Activated T-cell treated with anti-CD3 and anti-CD28 coated beads, Interleukin-2, amount 50 U/mL, for 1 hour (primary cell): ENCODE results near the gene SNX1.

Experiments used
- DNase-seq: peaks from one replicate; pipeline ENCODE4 v3.0.0-alpha.2; 2020

Gene SNX1

DNA sequence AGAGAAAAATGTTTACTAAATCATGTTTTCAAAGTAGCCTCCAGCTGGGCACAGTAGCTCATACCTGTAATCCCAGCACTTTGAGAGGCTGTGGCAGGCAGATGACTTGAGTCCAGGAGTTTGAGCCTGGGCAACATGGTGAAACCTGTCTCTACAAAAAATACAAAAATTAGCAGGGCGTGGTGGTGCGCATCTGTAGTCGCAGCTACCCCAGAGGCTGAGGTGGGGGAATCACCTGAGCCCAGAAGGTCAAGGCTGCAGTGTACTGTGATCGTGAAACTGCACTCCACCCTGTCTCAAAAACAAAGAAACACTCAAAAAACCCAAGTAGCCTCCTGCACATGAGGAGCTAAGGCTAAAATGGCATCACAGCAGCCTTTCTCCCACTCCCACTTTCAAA lies 68.7 kb downstream of the SNX1 start:
- no peak for DNase-seq

DNA sequence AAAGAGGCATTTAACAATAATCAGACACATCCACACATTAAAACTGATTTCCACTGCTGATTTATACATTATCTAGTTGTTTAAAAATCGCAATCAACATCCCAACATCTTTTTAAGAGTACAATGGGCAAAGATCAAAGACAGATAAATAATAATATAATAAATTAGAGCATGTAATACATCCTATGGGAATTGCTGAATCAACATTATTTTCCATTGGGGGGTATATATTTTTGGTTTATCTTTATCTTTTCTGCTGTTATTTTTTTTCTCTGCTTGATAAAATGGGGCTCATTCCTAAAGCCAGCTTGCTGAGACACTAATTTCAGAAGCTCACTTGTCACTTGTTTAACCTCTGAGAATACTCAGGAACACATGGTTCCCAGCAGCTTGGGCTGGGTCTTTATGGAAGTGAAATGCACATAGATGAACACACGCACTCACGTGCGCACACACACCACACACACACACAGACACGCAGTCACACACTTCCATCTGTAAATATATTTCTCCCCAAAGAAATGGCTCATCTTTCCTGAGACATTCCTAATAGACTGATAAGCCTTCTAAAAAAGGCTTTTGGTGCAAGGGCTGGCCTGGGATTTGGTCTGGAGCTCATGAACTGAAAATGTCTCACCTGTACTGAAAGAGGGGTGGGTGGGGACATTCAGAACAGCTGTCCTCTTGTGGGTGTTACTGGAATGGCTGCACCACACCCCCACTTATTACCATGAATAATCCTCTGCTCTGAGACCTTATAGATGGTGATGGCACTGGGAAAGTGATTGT lies 70.5 kb downstream of the SNX1 start:
- no peak for DNase-seq

DNA sequence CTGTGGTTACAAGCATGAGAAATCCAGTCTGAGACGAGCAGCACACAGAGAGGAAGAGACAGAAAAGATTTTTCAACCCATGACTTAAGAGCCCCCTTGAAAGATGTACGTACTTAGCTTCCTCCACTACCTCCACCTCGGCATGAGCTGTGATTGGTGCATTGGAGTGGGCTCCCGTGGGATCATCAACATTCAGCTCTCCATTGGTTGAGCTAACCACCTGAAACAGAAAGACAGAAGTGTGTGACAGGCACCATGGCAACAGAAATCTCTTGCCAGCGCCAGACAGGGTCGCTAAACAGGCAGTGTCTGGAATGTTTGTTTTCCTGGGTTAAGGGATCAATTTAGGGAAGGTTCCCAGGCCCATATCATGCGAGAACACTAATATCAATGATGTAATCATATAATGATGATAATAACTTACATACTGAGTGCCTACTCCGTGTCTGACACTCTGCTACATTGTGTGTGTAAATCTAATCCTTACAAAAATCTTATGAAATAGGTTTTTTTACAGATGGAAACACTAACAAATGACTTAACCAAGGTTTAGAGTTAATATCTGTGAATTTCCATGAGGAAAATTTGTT lies 84.5 kb downstream of the SNX1 start:
- no peak for DNase-seq

DNA sequence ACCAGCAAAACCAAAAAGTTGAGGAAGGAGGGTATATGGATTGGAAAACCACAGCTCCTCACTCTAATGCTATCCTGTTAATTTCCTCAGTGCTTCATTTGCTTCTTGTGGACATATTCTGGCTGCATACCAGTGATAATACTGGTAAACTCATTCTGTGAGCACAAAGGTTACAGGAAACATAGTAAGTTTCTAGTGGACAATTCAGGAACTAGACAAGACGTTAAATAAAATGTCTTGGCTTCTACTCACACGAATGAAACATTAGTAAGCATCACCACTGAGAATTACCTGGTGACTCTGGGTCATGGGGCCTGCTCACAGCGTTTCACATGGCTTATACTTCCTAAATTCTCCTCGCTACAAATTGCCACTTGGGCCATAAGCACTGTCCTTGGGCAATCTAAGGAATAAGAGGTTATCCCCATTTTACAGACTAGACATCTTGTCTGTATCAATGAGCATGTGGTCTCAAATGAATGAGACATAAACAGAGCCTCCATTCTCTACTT lies 87.1 kb downstream of the SNX1 start:
- DNase-seq, result no peak

DNA sequence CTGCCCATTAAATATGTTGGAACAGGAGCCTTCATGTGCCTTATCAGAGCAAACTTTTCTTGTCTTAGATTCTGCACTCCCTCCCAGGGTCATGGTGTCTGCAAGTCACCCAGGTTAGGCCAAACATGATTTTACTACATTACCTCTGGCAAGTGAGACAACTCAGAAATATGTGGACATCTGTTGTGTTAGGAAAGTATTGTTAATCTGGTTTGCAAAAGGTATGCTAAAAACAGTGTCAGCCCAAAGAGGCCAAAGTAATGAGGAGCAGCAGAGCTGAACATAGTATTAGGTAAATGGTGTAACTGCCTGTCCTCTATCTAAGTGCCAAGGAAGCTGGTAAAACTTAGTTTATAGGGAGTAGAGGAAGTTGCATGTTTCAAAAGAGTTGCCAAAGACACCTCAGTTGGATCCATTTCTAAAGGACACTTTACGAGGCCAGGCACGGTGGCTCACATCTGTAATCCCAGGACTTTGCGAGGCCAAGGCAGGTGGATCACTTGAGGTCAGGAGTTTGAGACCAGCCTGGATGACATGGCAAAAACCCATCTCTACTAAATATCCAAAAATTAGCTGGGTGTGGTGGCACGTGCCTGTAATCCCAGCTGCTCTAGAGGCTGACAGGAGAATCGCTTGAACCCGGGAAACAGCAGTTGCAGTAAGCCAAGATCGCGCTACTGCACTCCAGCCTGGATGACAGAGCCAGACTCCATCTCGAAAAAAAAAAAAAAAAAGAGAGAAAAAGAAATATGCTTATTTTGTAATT lies 89.5 kb downstream of the SNX1 start:
- no peak for DNase-seq

DNA sequence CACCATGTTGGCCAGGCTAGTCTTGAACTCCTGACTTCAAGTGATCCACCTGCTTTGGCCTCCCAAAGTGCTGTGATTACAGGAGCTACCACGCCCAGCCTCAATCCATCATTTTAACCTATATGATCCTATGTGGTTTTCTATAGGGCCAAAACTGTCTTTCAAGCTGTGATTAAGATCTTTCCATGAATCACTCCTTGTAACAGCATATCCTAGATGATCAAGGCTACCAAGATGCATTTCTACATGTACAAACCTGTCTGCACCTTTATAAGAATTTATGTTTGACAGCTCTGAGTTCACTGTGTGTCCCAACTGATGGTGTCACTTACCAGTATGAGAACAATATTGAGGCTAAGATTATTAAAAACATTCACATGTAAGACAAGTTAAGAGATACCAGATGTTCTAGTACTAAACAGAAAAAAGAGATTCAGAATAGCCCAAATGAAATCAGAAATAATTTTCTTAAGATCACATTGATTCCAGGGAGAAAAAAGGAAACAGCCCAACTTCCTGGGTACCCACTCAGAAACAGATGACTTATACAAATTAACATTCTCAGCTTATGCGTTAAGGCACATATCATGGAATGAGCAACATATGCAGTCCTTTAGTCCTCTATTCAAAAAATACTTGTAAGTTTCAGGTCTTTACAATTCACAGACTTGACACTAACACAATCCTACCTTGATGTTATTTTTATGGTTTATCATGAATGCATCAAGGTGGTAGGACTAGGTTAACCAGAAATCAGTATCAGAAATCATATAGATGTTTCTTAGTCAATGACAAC lies 91.8 kb downstream of the SNX1 start:
- DNase-seq, result no peak
